NCI-H1436 (cell line): ENCODE results near the gene PIK3CD.

Experiments
- DNase-seq: peaks from one replicate; lab custom pipeline; 2025; lab: John Stamatoyannopoulos, UW

PIK3CD gene

GRCh38 chr1:9774712-9775679 is 123.5 kb downstream of the PIK3CD start:
- DNase-seq: no peak

- no peak for DNase-seq
Observed at GRCh38 chr1:9776685-9777084, 125.2 kb downstream of the PIK3CD start.
